ENCODE results near the gene MAPK4.

The MAPK4 gene

DNA sequence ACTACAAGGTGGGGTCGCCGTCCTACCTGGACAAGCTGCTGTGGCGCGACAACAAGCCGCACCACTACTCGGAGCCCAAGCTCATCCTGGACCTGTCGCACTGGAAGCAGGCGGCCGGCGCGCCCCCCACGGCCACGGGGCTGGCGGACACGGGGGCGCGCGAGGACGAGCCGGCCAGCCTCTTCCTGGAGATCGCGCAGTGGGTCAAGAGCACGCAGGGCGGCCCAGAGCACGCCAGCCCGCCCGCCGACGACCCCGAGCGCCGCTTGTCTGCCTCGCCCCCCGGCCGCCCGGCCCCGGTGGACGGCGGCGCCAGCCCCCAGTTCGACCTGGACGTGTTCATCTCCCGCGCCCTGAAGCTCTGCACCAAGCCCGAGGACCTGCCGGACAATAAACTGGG is 169.5 kb downstream of the MAPK4 start:
- CTCF ChIA-PET: no interaction called here
- TF ChIP-seq CTBP1 (IDR thresholded peaks at IDR 0.05; ENCODE audit: borderline replicate concordance) (no peak), SP1 (IDR thresholded peaks at IDR 0.05) (no peak), ELF4 (IDR thresholded peaks at IDR 0.05) (no peak), ARNT (IDR thresholded peaks at IDR 0.05) (no peak)
- POLR2A ChIA-PET: no interaction called here
- DNase-seq (ENCODE audit: extremely low spot score): no peak

DNA sequence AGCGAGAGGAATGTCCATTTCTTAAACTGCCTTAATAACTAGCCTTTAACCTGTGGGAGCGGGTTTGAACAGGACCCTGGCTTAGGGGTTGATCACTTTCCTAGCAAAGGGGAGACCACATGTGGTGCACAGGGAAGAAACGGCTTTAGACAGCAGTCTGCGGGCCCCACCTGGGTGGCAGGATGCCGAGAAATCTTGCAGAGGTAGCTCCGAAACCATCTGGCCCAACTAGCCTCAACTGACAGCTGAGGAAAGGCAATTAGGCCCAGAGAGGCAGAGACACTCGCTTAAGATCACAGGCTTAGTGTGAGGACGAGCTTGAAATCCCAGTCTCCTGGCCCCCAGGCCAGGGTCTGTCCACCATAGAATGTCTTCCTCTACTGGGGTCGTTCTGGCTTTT is 170.1 kb downstream of the MAPK4 start:
- DNase-seq (ENCODE audit: extremely low spot score): no peak
- CTCF ChIA-PET: no interaction called here
- TF ChIP-seq ZNF384 (IDR thresholded peaks at IDR 0.05): no peak
- POLR2A ChIA-PET: no interaction called here

DNA sequence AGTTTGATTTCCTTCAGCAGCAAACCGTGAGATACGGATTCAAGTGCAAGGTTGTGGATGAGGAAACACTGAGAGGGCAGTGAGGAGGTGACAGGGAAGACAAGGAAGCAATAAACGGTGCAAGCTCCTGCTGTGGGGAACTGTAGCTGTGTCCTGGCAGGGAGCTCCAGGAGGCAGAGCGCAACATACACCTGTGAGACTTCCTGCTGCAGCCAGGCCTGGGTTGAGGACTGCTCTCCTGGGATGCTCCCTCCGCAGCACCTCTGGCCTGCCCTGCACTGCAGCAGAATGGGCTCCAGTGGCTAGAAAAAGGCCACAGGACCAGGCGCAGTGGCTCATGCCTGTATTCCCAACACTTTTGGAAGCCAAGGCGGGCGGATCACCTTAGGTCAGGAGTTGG is 174.5 kb downstream of the MAPK4 start:
- CTCF ChIA-PET: no interaction called here
- POLR2A ChIA-PET: no interaction called here
- DNase-seq (ENCODE audit: extremely low spot score): no peak
- no peak for TF ChIP-seq FOXA1 (IDR thresholded peaks at IDR 0.05)
- no peak for TF ChIP-seq CTBP1 (IDR thresholded peaks at IDR 0.05; ENCODE audit: borderline replicate concordance)
- no peak for TF ChIP-seq ZNF384 (IDR thresholded peaks at IDR 0.05)
- TF ChIP-seq, protein P1, sequence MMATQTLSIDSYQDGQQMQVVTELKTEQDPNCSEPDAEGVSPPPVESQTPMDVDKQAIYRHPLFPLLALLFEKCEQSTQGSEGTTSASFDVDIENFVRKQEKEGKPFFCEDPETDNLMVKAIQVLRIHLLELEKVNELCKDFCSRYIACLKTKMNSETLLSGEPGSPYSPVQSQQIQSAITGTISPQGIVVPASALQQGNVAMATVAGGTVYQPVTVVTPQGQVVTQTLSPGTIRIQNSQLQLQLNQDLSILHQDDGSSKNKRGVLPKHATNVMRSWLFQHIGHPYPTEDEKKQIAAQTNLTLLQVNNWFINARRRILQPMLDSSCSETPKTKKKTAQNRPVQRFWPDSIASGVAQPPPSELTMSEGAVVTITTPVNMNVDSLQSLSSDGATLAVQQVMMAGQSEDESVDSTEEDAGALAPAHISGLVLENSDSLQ (IDR thresholded peaks at IDR 0.05): no peak
- no peak for TF ChIP-seq ARNT (IDR thresholded peaks at IDR 0.05)

DNA sequence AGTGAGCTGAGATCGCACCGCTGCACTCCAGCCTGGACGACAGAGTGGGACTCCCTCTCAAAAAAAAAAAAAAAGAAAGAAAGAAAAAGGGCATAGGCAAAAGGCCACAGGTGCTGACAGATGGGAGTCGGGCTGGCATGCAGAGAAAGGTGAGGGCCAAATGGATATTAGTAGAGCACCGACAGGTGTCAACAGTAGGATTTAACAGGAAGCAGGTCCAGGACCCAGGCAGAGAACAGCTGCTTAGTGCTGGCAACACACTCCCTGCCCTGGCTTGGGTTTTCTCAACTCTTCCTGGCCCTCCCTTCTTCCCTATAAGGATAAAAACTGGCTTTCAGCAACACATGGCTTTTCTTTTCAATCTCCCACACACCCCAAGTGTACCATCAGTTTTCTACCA is 175.0 kb downstream of the MAPK4 start:
- no peak for DNase-seq (ENCODE audit: extremely low spot score)
- no peak for TF ChIP-seq TARDBP (IDR thresholded peaks at IDR 0.05)
- no peak for TF ChIP-seq CTBP1 (IDR thresholded peaks at IDR 0.05; ENCODE audit: borderline replicate concordance)
- ChIA-PET POLR2A (no interaction called here), CTCF (no interaction called here)

DNA sequence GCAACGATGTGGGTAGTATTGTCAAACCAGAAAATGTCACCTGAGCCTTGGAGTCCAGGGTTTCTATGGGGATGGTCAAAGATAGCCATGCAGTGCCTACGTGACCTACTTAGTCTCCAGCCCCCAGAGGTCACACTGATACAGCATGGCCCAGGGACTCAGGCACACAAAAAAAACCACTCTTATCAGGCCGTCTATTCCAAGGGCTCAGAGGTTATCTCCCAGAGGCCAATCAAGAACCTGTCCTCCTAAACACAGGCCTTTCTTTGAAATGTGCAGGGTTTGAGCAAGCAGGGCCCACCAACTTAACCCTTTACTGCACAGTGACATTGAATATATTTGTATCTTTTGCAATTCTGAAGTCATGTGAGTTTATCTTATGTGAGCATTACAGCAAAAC is 177.2 kb downstream of the MAPK4 start:
- ChIA-PET POLR2A (no interaction called here), CTCF (no interaction called here)

DNA sequence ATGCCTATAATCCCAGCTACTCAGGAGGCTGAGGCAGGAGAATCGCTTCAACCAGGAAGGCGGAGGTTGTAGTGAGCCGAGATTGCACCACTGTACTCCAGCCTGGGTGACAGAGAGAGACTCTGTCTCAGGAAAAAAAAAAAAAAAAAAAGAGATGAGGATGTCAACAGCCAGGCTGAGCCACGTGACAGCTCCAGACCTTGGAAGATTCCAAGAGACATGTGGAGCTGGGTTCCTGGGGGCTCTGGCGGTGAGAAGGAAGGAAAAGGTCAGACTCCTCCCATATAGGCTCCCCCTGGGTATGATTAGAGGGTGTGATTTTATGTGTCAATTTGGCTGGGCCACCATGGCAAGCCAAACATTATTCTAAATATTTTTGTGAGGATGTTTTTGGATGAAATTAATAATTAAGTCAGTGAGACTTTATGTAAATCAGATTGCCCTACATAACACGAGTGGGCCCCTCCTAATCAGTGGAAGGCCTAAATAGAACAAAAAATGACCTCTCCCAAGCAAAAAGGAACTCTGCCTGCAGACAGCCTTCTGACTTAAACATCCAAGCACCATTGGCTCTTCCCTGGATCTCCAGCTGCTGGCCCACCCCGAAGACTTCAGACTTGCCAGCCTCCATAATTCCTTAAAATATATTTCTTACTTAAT is 178.3 kb downstream of the MAPK4 start:
- no peak for DNase-seq (ENCODE audit: extremely low spot score)
- POLR2A ChIA-PET: no interaction called here
- TF ChIP-seq SP1 (IDR thresholded peaks at IDR 0.05): no peak
- no peak for TF ChIP-seq SUZ12 (IDR thresholded peaks at IDR 0.05)
- TF ChIP-seq FOXK2 (IDR thresholded peaks at IDR 0.05): no peak
- TF ChIP-seq BHLHE40 (IDR thresholded peaks at IDR 0.05; ENCODE audit: borderline replicate concordance): no peak
- TF ChIP-seq ARNT (IDR thresholded peaks at IDR 0.05): no peak
- CTCF ChIA-PET: no interaction called here

More for the DNA sequence above, 177.2 kb downstream of the MAPK4 start:
- no peak for DNase-seq (ENCODE audit: extremely low spot score)
- TF ChIP-seq NFRKB (IDR thresholded peaks at IDR 0.05) (no peak), LEF1 (IDR thresholded peaks at IDR 0.05; ENCODE audit: borderline replicate concordance) (no peak), FOXK2 (IDR thresholded peaks at IDR 0.05) (no peak), SP1 (IDR thresholded peaks at IDR 0.05) (no peak), CTBP1 (IDR thresholded peaks at IDR 0.05; ENCODE audit: borderline replicate concordance) (no peak), ZNF384 (IDR thresholded peaks at IDR 0.05) (no peak), ELF4 (IDR thresholded peaks at IDR 0.05) (no peak), ARNT (IDR thresholded peaks at IDR 0.05) (no peak), TARDBP (IDR thresholded peaks at IDR 0.05) (no peak), SUZ12 (IDR thresholded peaks at IDR 0.05) (no peak), FOXM1 (IDR thresholded peaks at IDR 0.05; ENCODE audit: borderline replicate concordance) (no peak), L3MBTL2 (conservative IDR thresholded peaks at IDR 0.05) (no peak), HDGF (IDR thresholded peaks at IDR 0.05; ENCODE audit: borderline replicate concordance) (no peak), BHLHE40 (IDR thresholded peaks at IDR 0.05; ENCODE audit: borderline replicate concordance) (no peak), FOXA1 (IDR thresholded peaks at IDR 0.05) (no peak)
- TF ChIP-seq, protein P1 (IDR thresholded peaks at IDR 0.05): no peak

DNA sequence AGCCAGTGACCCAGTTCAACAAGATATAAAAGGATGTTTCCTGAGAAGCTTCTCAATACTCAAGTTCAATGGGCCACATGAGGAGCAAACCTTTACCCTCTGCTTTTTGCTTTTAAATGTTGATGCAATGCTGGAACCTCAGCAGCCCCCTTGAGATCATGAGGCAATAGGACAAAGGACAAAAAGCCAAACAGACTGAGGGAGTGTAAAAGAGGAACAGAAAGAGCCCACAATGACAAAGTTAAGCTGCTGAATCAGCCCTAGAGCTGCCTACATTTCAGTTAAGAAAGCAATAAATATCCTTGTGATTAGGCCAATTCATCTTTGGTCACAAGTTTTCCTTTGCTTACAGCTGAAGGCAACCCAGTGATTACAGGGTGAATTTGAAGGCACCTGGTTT is 183.1 kb downstream of the MAPK4 start:
- CTCF ChIA-PET: no interaction called here

DNA sequence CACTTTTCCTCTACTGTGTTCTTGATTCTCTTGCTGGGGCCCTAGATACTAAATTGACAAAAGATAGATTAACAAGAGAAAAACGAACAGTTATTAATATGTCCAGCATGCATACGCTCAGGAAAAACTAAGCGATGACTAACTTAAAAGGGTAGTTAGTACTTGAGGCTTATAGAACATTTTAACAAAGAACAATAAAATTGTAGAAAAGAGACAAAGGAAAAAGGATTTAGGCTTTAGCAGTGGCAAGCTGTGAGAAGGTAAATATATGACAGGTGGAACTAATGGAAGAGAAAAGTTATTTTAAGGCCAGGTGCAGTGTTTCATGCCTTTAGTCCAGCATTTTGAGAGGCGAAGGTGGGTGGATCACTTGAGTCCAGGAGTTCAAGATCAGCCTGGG is 184.4 kb downstream of the MAPK4 start:
- DNase-seq (ENCODE audit: extremely low spot score): no peak
- TF ChIP-seq HDGF (IDR thresholded peaks at IDR 0.05; ENCODE audit: borderline replicate concordance) (no peak), NFRKB (IDR thresholded peaks at IDR 0.05) (no peak), L3MBTL2 (conservative IDR thresholded peaks at IDR 0.05) (no peak), LEF1 (IDR thresholded peaks at IDR 0.05; ENCODE audit: borderline replicate concordance) (no peak), ELF4 (IDR thresholded peaks at IDR 0.05) (no peak)
- ChIA-PET CTCF (no interaction called here), POLR2A (no interaction called here)

More for the DNA sequence above, 183.1 kb downstream of the MAPK4 start:
- POLR2A ChIA-PET: no interaction called here
- no peak for DNase-seq (ENCODE audit: extremely low spot score)
- no peak for TF ChIP-seq NFRKB (IDR thresholded peaks at IDR 0.05)
- no peak for TF ChIP-seq HDGF (IDR thresholded peaks at IDR 0.05; ENCODE audit: borderline replicate concordance)
- TF ChIP-seq FOXM1 (IDR thresholded peaks at IDR 0.05; ENCODE audit: borderline replicate concordance): no peak
- TF ChIP-seq LEF1 (IDR thresholded peaks at IDR 0.05; ENCODE audit: borderline replicate concordance): no peak
- no peak for TF ChIP-seq FOXK2 (IDR thresholded peaks at IDR 0.05)
- no peak for TF ChIP-seq TARDBP (IDR thresholded peaks at IDR 0.05)

Measured in HEK293T (cell line).